Uterus (tissue), 4 donors: ENCODE results near the gene CENPX. TPM values are rescaled to one million over a fixed set of nuclear protein-coding genes. Genes with fewer than 3 reads are reported as not detected.

ENCODE experiments used
- DNase-seq, 2 donors: peaks; one replicate each; pipeline ENCODE4 v3.0.0-alpha.2; 2019 to 2020
- H3K27ac ChIP-seq, 2 donors: fragments of 200-600 bp; sonication (generic); 1 replicate in 1 of 2; 2 replicates in 1 of 2; pipeline ENCODE4 v1.5.1; 2016 to 2018
- H3K27me3 ChIP-seq, 2 donors: fragments of 200-600 bp; sonication (generic); one replicate each; pipeline ENCODE4 v1.5.1; 2018 to 2019; ENCODE audit warnings: control low read depth in 1 of 2
- H3K36me3 ChIP-seq, 2 donors: fragments of 200-600 bp; sonication (generic); one replicate each; pipeline ENCODE4 v1.5.1; 2019; ENCODE audit warnings: control low read depth in 1 of 2
- H3K4me1 ChIP-seq, 2 donors: fragments of 200-600 bp; sonication (generic); one replicate each; pipeline ENCODE4 v1.5.1; 2018 to 2019; ENCODE audit warnings: control low read depth in 1 of 2
- H3K4me3 ChIP-seq, 2 donors: fragments of 200-600 bp; sonication (generic); 1 replicate in 1 of 2; 2 replicates in 1 of 2; pipeline ENCODE4 v1.5.1; 2018 to 2019; ENCODE audit warnings: mild to moderate bottlenecking in 1 of 2
- H3K9me3 ChIP-seq, 2 donors: fragments of 200-600 bp; sonication (generic); one replicate each; pipeline ENCODE4 v1.5.1; 2019; ENCODE audit warnings: control low read depth in 1 of 2
- POLR2A ChIP-seq, 2 donors: fragments of 450-650 bp; IDR thresholded peaks; one replicate each; pipeline ENCODE4 v1.6.1; 2016; ENCODE audit warnings: antibody characterized with exemption in 2 of 2, mild to moderate bottlenecking in 1 of 2, moderate library complexity in 1 of 2
- intact Hi-C: fragments of 100-400 bp; cut with DNase I; formaldehyde crosslinking; loops from one replicate; pipeline ENCODE4 v1.15.1; 2023; ENCODE audit warnings: low total_unique reads
- total RNA-seq, 4 donors: library from RNA; depleted of rRNA in 3 of 4; stranded (reverse); fragments of >200 nt in 3 of 4; gene quantifications; one replicate each; pipeline versions ENCODE4 v1.1.0 to v1.2.4, GENCODE V29; 2014 to 2023
- TF ChIP-seq, protein P1 (sequence below), 4 experiments: fragments of 200-600 bp in 2 of 4; fragments of 450-650 bp in 2 of 4; sonication (generic) in 2 of 4; IDR thresholded peaks; one replicate each; pipeline ENCODE4 v1.5.1; 2016 to 2019; ENCODE audit warnings: antibody characterized with exemption in 4 of 4, mild to moderate bottlenecking in 2 of 4, moderate library complexity in 1 of 4
- donor health status: DM: yes; HTN: yes; CAD: no.

CENPX gene
- total RNA-seq, 4 donors from 2014 or later, result 26.7 to 212 (median 49.8) TPM

DNA sequence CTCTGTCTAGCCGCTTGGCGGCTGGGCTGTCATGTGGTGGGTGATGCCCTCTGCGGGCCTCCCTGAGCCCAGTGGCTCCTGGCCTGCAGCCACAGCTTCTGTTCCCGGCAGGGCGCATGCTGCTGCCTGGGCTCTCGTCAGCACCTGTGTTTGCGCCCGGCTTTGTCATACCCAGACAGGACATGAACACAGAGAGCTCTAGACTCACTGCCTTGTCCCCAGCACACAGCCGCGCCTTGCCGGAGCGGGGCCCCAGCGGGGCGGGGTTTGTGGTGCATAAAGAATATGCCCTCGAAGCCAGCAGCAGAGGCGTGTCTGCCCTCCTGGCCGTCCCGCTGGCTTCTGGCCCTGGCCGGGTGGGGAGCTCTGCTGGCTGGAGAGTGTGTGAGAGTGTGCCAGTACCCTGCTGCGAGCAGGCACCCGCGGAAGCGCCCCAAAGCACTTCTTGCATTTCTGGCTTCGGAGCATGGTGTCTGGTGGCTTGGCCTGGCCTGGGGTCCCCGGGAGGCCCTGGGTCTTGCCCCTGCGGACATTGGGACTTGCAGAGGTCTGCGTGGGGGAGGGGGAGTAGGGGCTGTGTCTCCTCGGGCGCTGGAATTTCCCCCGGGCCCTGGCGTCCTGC, 30.9 kb downstream of the CENPX start:
- Histone ChIP-seq H3K27me3 (no peaks in the 10 kb centered on the region), H3K9me3 (no peaks in the 10 kb centered on the region), H3K36me3 (no peaks in the 10 kb centered on the region), H3K4me3 (no peak overlapping the region), H3K4me1 (no peaks in the 10 kb centered on the region), H3K27ac (no peak overlapping the region)
- intact Hi-C loops, result no loop called here
- TF ChIP-seq, protein P1, sequence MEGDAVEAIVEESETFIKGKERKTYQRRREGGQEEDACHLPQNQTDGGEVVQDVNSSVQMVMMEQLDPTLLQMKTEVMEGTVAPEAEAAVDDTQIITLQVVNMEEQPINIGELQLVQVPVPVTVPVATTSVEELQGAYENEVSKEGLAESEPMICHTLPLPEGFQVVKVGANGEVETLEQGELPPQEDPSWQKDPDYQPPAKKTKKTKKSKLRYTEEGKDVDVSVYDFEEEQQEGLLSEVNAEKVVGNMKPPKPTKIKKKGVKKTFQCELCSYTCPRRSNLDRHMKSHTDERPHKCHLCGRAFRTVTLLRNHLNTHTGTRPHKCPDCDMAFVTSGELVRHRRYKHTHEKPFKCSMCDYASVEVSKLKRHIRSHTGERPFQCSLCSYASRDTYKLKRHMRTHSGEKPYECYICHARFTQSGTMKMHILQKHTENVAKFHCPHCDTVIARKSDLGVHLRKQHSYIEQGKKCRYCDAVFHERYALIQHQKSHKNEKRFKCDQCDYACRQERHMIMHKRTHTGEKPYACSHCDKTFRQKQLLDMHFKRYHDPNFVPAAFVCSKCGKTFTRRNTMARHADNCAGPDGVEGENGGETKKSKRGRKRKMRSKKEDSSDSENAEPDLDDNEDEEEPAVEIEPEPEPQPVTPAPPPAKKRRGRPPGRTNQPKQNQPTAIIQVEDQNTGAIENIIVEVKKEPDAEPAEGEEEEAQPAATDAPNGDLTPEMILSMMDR (IDR thresholded peaks at IDR 0.05), result no peak
- peak in 1 of 2 donors; percentile 20 for TF ChIP-seq POLR2A (IDR thresholded peaks at IDR 0.05)
- DNase-seq, result no peak

DNA sequence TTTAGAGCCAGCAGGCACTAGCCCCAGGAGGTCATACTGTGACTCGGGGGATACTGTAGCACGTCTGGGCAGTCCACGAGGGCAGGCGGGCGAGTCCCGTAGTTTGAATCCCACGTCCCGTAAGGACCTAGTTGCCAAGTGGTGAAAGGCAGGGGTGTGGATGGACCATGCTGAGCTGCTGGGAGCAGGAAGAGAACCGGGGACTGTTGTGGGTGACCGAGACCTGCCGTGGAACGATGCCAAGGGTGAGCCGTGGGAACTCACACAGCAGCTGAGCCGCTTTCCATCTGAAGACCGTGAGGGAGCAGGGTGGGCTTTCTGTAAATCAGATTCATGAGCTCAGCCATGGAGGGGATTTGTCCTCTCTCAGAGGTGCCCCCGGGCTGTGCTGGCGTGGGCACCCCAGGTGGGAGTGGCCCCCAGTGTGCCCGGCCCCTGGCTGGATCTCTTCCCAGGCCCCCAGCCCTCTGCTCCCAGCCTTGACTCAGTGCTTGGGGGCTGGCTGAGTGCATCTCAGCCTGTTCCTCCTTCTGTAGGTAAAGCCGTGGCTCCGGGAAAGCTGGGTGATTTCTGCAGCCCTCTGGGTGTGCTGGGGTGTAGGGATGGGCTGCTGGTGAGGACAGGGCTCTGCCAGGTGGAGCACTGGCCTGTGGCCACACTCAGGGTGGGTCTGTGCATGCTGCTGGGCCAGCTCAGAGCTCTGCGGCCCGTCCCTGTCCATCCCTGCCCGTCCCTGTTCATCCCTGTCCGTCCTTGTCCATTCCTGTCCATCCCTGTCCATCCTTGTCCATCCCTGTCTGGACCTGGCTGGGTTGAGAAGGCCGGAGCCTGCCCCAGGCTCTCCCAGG, 31.6 kb downstream of the CENPX start:
- DNase-seq, result no peak
- TF ChIP-seq POLR2A (IDR thresholded peaks at IDR 0.05), result no peak
- TF ChIP-seq, protein P1 (IDR thresholded peaks at IDR 0.05), result no peak
- H3K36me3 ChIP-seq, result no peaks in the 10 kb centered on the region
- no peaks in the 10 kb centered on the region for H3K27me3 ChIP-seq
- H3K9me3 ChIP-seq, result no peaks in the 10 kb centered on the region
- H3K4me3 ChIP-seq, result no peak overlapping the region
- no peaks in the 10 kb centered on the region for H3K4me1 ChIP-seq
- H3K27ac ChIP-seq, result no peak overlapping the region
- intact Hi-C loops, result no loop called here

DNA sequence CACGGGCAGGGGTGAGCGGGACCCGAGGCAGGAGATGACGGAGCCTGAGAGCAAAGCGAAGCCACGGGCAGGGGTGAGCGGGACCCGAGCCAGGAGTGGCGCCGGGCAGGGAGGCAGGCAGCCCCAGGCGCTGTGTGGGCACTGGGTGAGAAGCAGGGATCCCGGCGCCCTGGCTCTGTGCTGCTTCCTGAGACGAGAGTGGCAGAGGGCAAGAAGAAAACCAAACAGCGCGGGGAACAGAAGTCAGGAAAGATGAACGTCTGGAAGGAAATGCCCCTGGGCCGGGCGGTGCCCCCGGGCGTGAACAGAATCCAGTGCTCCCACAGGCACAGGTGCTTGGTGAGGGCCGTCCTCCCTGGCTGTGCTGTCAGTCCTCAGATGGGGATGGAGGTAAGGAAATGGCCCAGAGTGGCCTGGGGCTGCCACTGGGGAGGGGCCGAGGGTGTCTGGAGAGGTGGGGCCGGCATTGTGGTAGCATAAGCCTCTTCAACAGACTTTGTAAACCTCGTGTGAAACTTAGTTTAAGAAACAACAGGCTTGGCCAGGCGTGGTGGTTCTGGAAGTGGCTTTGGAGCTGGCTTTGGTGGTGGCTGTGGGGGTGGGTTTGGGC, 35.4 kb downstream of the CENPX start:
- TF ChIP-seq, protein P1 (IDR thresholded peaks at IDR 0.05), result no peak
- no peak for TF ChIP-seq POLR2A (IDR thresholded peaks at IDR 0.05)
- no peaks in the 10 kb centered on the region for H3K27me3 ChIP-seq
- DNase-seq, result no peak
- H3K36me3 ChIP-seq, result no peaks in the 10 kb centered on the region
- H3K27ac ChIP-seq, result no peak overlapping the region
- H3K4me1 ChIP-seq, result no peaks in the 10 kb centered on the region
- H3K9me3 ChIP-seq, result no peaks in the 10 kb centered on the region
- H3K4me3 ChIP-seq, result no peak overlapping the region
- intact Hi-C loops, result no loop called here

DNA sequence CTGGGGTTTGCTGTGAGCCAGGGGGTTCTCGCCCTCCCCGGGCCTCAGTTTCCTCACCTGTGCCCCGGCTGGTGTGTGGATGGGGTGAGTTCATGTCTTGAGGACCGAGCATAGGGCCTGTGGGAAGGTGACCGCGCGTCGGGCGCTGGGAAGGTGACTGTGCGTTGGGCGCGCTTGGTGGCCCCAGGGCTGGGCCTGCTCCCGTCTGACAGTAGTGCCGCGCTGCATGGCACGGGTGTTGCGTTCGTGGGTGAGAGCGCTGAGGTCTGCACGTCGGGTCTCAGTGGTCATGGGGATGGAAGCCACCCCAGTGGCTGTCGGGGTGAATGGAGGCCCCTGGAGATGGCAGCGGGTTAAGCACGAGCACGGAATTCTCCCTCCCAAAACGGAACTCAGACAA, 36.1 kb downstream of the CENPX start:
- H3K9me3 ChIP-seq, result no peaks in the 10 kb centered on the region
- no peak for TF ChIP-seq POLR2A (IDR thresholded peaks at IDR 0.05)
- TF ChIP-seq, protein P1 (IDR thresholded peaks at IDR 0.05), result no peak
- H3K27me3 ChIP-seq, result no peaks in the 10 kb centered on the region
- DNase-seq, result no peak
- intact Hi-C loops, result no loop called here
- H3K36me3 ChIP-seq, result no peaks in the 10 kb centered on the region
- no peaks in the 10 kb centered on the region for H3K4me1 ChIP-seq
- no peak overlapping the region for H3K4me3 ChIP-seq
- no peak overlapping the region for H3K27ac ChIP-seq
